HT1080 (cell line): ENCODE results near the gene IFT88. TPM values are rescaled to one million over a fixed set of nuclear protein-coding genes. Genes with fewer than 3 reads are reported as not detected.
A peak's percentile ranks its signal among the peaks of the same experiment; 100 is the strongest.

Experiments
- DNase-seq: peaks from one replicate; pipeline ENCODE4 v3.0.0-alpha.2; 2015; ENCODE audit warnings: low read depth
- polyA plus RNA-seq, 2 experiments: library from polyadenylated mRNA; depleted of rRNA; stranded (reverse); fragments of >200 nt; gene quantifications; 2 replicates each; pipeline ENCODE4 v1.2.3, GENCODE V29; 2015
- total RNA-seq: library from RNA; depleted of rRNA; stranded (reverse); fragments of >200 nt; shearing (Covaris generic); gene quantifications from 2 replicates; pipeline ENCODE4 v1.2.3, GENCODE V29; 2014; rRNA removed

The IFT88 gene
- total RNA-seq = 7.9 and 8.0 TPM in 2 replicates
- 10.2 and 10.4 TPM in 2 replicates for polyA plus RNA-seq (2015; cell fraction: cytosol; rRNA removed)
- 15.5 and 23.2 TPM in 2 replicates for polyA plus RNA-seq (2015; cell fraction: nucleus; rRNA removed)

GRCh38 chr13:20566898-20567874, at the start of gene IFT88:
TSS of gene IFT88 (plus strand) at chr13:20567157. CDS start at chr13:20574386, 7,229 bp downstream.
- peak; percentile 85 for DNase-seq

DNA sequence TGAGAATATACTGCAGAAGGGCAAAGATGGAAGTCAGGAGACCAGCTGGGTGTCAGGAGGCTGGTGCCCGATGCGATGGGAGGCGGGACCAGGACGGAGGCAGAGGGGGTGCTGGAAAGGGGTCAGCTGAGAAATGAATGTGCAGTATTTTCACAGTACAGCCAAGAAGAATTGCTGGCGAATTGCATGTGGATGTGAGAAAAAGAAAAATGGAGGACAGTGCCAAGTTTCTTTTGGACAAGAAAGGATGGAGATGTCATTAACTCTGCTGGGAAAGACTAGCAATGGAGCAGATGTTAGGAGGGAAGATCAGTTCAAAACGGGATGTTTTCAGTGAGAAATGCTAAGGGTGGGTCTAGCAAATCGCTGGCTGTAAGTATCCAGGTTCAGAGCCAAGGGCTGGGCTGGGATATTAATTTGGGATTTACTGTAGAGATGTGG, 48.3 kb upstream of the IFT88 start:
- no peak for DNase-seq

DNA sequence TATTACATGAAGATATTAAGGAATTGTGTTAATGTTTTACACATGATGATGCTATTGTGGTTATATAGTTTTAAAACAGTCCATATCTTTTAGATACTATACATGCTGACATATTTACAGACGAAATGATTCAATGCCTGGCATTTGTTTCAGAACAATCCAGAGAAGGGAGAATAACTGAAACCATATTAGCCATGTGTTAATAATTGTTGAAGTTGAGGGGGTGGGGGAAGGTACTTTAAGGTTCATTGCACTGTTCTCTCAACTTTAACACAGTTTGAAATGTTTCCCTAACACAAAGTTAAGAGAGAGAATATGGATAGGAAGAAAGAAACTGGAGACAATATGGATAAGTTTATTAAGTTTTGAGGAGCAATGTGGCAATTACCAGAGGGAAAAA, 47.1 kb upstream of the IFT88 start:
- DNase-seq = no peak

DNA sequence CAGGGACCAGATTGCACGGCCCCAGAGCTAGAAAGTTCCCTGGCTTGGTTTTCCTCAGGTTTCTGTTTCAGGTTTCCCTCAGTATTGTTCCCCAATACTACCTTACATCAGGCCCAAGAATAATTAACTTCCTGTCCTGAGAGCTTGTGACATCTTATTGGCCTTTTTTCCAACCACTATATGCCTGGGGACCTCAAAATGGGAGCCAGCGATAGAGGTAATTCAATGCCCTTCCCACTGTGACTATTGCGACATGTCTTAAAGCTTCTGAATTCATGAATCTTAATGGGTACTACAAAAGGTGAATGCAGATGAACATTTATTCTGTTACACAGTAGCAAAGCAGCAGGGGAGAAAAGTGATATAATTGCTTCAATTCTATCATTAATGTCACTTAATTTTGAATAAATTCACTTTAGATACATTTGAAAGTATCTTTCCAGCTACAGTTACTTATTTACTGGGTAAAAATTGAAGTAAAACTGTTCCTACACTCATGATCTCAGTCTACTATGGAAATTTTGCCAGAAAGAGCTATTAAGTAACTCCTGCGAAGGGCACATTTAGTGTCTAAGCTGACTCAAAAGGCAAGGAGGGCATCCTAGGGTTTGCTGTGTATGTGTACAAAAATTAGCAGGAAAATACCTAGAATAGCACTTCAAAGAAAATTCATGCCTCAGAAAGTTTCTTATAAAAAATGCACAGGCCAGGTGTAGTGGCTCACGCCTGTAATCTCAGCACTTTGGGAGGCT, 45.4 kb upstream of the IFT88 start:
- no peak for DNase-seq

DNA sequence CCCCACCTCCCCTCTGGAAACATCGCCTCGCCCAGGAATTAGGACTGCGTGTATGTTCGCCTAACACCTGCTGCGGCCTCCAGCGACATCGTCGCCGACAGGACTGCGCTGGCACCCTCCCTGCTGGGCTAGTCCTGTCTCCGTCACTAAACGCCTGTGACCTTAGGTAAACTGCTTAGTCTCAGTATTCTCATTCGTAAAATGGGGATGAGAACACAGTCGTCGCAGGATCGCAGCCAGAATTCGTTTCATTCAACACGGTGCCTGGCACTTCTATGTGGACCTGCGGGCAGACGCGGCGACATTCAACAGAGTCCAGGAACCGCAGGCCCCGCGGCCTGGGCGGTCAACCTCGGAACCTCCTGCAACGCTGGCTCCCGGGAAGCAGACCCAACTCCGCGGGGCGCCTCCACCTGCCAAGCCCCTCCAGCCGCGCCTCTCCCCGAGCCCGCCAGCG, 41.8 kb upstream of the IFT88 start:
- peak; percentile 23 for DNase-seq

DNA sequence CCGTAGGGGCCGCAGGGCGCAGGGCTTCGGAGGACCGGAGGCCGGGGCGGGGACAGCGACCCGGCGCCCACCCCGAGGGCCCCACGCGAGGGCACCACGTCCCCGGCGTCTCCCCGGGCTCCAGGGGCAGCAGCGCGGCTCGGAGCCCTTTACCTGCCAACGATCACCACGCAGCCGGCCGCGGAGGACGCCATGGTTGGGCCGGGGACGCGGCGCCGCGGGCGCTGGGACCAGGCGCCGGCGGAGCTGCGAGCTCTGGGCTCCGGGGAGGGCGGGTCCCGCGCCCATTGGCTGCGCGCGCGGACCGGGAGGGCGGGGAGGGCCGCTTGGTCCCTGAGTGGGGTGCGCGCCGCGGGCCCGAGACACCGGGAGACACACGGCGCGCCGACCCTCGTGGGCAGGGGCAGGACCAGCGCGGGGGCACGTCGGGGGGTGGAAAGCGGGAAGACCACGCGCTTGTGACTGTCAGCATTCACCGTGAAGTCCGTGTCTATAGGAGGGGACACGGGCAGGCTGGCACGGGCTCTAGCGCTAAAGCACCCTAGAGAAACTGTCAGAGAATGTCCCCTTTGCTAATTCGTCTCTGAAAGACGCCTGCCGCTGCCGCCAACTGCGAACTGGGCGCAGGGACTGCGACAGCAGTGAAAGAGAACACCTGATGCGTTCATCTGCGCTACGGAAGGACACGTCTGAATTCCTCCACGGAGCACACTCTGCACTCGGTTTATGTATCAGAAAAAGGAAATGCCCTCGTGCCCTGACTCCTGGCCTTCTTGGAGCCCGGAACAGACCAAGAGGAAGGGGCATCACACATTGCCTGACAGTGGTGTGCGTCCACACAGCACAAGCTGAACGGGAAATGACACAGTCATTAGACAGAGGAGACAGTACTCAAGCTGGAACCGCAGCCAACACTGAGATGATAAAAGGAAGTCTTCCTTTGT, 41.1 kb upstream of the IFT88 start, which contains the start of gene CRYL1:
CRYL1 (minus strand) TSS at position 257 of the 944 bp plus-strand sequence; CDS start at position 194, 63 bp downstream.
- peak; percentile 88 for DNase-seq

GRCh38 chr13:20526664-20527063, 40.3 kb upstream of the IFT88 start:
- DNase-seq = peak; percentile 60

- DNase-seq = no peak
These were observed 38.5 kb upstream of the IFT88 start for GRCh38 chr13:20528452-20528851.

DNA sequence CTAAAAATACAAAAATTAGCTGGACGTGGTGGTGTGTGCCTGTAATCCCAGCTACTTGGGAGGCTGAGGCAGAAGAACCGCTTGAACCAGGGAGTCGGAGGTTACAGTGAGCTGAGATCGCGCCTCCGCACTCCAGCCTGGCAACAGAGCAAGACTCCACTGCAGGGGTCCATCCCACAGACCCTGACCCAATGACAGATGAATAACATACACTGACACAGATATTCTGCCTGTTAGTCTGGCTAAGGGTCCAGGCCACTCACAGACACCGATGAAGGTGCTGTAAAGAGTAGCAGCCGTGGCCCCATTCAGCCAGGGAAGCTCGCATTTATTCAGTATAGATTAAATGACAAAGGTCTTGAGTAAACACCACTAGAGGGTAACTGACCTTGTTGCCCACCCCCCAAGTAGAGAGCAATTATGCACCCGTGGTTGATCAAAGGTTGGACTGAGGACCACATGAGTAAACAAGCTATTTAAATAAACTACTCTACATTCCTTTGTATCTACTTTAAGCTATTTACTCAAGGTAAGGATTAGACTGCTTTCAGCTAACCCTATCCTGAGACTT, 32.8 kb upstream of the IFT88 start:
- no peak for DNase-seq

GRCh38 chr13:20536992-20537391, 30.0 kb upstream of the IFT88 start:
- no peak for DNase-seq

GRCh38 chr13:20544201-20544923, 22.6 kb upstream of the IFT88 start:
- DNase-seq = no peak

DNA sequence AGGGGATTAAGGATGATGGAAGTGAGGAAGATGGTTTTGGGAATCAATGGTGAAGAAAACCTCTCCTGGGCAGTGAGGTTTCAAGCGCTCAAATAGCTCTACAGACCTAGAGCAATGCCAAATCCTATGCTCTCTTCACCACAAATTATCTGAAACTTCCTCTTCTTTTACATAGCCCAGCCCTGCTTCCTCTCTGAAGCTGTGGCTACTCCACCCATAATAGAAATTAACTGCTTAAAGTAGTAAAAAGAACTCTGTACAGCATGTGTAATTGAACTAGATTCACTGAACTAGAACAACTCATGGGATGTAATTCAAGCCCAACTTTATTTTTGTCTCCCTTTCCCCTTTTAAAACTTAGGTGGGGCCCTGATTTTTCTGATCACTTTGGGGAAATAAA, 20.4 kb upstream of the IFT88 start:
- DNase-seq = no peak

DNA sequence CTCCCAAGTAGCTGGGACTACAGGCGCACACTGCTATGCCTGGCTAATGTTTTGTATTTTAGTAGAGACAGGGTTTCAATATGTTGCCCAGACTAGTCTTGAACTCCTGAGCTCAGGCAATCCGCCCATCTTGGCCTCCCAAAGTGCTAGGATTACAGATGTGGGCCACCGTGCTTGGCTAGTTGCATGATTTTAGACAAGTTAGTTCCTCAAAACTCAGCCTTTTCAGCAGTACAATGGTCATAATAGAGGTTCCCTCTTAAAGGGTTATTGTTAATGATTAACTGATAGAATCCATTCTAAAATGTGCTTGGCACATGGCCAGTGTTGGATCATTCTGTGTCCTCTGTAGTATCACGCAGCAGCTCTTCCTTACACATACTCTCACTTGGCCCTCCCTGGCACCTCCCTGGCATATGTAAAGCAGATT, 19.5 kb upstream of the IFT88 start:
- no peak for DNase-seq

DNA sequence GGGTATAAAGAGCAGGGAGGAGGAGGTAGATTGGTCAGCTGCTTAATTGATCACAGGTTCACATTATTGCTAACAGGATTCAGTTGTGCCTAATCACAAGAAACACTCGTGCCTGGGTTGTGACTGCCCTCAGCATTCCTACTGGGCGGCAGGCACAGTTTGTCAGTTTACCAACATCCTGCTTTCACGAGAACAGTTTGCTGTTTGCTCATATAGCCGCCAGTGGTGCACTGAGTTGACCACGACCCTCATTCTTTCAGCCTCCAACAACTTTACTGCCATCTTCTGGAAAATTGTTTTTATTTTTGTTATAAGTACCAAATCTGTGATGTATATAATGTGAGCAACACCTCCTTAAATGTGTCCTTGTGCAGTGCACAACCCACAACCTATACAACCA, 16.2 kb upstream of the IFT88 start:
- peak; percentile 20 for DNase-seq

DNA sequence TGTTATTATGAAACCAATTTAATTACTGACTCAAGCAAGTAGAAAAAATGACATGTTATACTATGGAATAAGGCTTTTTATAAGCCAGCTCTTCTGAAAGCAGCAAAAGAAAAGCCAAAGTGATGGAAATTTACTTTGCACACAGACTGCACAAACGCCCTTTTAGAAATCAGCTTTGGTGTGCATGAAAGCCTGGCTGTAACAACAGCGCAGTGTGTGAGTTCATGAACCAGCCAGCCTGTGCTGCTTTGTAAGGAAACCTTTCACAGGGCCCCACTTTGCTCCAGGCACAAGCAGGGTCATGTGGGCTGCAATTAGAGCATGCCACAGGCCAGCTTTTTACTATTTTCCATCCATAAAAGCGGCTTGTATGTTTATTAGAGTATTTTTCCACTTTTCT, 13.6 kb upstream of the IFT88 start:
- no peak for DNase-seq

DNA sequence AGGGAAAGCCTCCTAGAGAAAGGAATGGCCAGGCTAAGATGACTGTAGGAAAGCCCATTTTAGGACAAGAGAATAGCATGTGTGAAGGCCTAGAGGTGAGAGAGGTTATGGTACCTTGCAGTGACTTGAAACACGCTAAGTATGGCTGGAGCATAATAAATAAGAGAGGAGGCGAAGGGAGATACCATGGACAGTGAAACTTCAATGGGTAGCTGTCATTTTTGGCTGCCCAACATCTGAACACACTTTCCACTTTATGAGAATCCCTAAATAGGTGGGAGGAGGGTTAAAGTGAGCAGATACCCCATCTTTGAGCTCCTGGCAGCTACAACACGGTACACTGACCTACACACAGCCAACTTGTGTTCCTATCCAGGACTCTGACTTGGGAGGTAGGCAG, 8.0 kb upstream of the IFT88 start:
- DNase-seq = no peak

DNA sequence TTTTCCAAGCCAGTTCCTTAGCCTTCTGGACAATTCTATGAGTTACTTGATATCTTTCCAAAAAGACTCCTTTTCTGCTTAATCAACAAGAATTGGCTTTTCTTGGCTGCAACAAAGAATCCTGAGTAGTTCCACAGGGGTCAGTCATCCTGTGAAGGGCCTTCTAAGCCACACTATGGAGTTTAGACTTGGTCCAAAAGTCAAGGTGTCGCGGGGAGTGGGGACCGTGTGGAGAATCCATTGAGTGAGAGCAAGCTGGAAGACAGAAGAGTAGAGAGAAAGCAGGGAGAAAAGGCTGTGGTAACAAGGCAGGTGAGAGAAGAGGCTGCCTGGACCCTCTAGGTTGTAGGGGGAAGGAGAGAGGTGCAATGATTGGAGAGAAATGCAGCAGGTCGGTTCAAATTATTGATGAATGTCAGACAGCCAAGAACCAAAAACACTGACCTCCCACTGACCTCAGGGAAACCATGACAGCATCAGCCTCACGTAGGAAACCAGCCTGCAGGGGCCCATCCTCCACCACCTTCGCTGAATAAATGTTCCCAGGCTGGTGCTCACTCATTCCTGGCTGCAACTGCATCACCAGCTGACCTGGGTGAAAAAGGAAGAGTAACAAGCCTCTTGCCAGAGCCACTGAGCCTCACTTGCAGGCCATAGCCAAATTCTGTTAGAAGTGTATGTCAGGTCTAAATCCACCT, 7.1 kb upstream of the IFT88 start:
- DNase-seq = no peak

DNA sequence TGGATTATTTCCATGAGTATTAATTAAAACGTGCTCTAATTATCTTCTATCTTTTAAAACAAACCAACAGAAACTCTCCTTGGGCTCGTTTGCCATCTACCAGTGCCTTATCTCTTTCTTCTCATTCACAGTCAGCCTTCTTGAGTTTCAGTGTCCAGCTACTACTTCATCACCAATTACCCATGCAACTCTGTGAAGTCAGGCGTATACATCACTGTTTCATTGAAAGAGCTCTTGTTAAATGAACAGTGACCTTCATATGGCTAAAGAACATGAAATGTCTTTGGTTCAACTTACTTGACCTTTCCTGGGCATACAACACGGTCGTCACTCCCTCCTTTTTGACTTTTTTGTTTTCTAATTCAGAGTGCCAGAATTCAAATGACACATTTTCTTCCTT, 5.2 kb upstream of the IFT88 start:
- DNase-seq = no peak
